Activated gamma-delta T cell treated with anti-CD3 and anti-CD28 coated beads, Interleukin-2, amount 50 U/mL, for 16 hours (primary cell): ENCODE measurements around the gene DDAH2.

Experiments used
- DNase-seq: peaks from one replicate; pipeline ENCODE4 v3.0.0-alpha.2; 2020; ENCODE audit warnings: low read depth

DDAH2 gene

DNA sequence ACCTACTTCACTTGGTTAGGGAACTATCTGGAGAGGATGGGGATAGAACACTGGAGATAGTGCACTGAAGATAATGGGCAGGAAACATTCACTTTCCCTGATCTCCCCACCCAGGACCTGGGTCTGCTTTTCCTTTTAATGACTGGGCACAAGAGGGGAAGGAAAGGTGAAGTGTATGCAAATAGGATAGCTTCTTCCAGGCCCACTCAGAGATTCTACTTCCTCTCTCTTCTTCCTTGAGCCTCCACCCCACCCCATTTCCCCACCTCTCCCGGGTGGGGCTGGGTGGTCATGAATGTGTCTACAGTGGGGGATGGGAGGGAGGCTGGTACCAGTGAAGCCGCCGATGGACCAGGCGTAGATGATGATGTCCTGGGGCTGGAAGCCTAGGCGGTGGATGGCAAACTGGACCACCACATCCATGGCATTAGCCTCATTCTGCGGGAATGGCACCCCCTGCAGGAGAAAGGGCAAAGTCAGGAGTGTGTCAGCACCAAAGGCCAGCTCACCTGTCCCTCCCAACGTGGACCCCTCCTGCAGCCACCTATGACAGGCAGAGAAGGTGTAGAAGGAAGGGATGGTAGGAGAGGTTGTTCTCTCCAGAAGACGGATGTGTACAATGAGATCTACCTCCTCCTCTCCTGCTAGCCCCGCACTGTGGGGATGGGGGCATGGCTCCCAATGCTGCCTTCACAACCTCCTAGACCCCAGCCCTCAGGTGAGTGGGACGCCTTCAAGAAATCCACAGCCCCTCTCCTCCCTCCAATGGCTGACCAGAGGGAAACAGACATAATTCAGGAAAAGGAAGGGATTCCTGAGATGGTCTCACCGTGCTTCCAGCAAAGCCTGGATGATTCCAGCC, 39.6 kb downstream of the DDAH2 start:
- no peak for DNase-seq

DNA sequence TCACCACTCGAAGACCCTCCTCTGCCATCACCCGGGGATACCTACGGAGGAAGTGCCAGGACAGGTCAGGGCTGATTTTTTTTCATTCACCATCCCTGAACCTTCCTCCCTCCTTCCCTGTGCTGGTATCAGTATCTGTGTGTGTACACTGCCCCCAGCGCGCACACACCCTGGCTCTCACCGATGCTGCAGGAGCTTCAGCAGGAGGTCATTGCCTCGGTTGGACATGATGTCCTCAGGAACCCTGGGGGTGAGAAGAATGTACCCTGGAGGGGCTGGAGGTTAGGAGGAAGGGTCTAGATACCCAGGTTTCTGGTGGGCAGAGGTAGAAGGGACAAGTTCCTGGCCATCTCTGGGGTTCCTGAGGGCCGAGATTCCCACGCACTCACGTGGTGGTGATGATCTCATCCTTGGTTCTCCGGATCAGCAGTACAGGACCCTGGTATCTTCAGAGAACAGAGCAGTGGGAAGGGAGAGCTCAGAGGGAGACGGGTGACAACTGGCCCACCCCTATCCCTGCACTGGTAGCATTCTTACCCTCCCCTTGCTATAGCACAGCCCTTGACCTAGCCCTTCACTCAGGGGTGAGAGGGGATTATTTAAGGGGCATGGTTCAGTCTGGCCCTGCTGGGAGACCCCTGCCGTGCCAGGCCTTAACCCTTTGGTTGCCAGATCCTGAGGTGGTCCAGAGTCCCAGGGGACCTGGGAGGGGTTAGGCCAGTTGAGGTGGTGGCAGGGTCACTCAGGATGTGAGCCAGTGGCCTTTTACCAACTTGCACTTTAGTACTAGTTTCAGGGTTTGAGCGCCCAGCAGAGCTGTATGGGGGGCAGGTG, 41.0 kb downstream of the DDAH2 start:
- DNase-seq, result no peak

DNA sequence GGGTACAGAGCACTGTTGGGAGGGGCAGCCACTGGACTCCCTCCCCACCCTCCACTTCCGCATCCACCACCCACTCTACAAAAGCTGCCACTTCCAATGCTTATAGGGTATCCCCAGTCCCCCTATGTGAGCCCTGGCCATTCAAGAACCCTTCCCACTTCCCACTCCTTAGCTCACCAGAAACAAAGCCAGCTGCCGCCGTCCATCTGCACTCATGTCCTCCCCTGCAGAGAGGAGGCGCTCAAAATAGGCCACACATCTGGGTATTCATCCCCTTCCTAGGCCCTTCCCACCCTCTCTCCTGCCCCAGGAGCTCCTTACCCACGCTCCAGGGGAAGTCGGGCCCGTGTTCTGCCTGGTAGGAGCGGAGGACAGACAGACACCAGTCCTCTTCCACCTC, 41.8 kb downstream of the DDAH2 start:
- DNase-seq, result no peak

DNA sequence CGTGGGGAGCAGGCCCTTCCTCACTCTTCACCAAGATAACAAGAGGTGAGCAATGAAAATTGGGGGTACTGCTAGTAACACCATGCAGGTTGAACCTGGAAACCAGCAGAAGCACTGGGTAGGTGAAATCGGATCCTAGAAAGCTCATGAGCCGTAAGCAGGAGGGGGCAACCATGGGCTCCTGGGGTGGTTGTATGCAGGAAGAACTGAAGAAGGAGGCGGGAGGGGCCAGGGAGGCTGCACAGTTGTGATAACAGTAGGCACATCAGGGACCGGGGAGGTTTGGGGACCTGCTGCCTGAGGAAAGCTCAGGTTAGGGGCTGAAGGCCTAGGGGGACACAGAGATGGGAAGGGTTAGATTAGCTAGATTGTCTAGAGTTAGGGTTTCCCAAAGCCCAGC, 42.6 kb downstream of the DDAH2 start:
- DNase-seq, result no peak

DNA sequence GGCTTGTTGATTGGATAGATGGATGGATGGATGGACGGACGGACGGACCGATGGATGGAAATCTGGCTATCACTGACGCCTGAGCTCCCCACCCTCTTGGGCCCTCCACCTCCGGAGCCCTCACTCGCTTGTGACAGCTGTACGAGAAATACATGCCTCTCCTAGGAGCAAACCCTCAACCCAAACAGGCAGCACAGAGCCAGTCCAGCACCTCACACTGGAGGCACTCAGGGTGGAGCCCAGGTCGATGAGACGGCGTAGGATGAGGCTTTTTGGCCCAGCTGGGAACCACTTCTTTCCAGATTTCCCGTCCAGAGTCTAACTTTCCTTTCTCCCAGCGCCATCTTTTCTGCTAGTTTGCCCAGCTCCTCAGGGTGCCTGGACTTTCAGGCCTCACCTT, 45.5 kb downstream of the DDAH2 start:
- no peak for DNase-seq

DNA sequence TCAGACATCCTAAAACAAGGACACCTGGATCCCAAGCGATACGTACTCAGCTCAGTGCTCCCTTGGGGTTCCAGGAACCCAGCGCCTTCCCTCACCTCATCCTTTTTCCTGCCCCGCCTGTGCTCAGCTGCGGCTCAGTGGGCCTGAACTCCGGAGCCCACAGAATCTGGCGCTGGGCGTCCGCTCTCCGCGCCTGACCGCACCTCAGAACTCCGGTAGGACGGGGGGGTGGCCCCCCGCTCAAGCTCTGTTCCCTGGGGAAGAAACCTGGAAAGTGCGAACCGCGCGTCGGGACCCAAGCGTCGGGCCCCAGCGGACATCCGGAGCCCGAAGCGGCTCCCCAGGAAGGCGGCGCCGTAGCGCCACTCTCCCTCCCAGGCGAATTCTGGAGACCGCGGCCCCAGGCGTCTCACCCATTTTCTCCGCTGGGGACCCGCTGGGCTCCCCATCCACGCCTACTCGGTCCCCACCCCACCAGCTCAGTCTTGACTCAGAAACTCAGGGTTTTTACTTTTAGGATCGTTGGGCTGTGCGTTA, 47.9 kb downstream of the DDAH2 start:
- DNase-seq, result no peak

DNA sequence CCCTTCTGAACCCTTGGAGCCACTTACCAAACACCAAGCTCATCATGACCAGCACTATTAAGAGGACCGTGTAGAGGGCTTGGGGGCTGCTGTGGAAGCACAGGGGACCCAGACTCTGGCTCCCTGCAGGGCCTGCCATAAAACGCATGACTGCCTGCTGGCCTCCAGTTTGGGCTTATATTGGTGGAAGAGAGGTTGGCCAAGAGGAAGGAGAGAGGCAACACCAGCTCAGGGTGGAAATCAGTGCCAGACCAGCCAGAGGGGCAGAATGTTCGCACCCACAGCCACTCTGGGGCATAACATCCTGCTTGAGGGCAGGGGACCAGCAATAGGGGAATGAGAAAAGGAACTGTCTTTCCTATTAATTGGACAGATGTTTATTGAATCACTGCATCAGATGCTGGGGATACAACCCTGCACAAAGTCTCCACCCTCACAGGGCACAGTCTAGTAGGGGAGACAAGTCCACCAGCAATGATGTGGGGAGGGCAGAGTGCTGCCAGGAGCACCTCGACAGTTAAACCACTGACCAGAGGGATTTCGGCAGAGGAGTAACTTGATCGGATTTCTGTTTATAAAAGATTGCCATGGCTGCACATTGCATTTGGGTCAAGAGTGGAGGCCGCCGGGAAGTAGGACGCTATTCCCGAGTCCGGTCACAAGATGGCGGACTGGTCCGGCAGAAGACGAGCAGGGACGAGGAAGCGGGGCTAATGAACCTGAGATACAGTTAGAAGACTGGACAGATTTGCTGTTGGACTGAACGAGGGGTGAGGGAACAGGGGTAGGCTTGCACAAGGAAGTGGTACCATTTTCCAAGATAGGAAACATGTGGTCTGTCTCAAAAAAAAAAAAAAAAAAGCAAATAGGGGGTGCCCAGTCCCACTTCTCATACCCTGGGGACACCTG, 48.6 kb downstream of the DDAH2 start, which contains the start of gene LY6G5C:
Gene LY6G5C (minus strand): TSS at position 842 of the 909 bp plus-strand sequence. CDS start 694 bp downstream, at position 148.
- DNase-seq, result peak; percentile 45

DNA sequence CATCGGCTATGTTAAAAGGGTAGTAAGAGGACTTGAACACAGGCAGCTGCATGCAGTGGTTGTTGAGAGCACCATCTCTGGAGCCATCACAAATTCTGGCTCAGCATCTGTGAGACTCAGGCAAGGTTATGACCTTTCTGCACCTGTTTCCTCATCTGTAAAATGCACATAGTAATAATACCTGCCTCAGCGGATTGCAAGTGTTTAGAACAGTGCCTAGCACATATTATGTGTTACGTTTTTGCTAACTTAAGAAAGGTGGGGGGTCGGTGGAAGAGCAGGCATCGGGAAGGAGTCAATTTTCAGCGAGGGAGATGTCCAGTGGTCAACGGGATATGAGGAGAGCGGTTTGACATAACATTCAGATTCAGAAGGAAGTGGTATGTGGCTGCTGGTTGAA, 51.1 kb downstream of the DDAH2 start:
- no peak for DNase-seq
